Left kidney (tissue), 2 donors: ENCODE data around the gene CNTNAP2. TPM values are rescaled to one million over a fixed set of nuclear protein-coding genes. Genes with fewer than 3 reads are reported as not detected.

Experiments used
- DNase-seq: peaks from one replicate; pipeline ENCODE4 v3.0.0-alpha.2; 2013
- polyA plus RNA-seq: library from polyadenylated mRNA; unstranded; fragments of 120-200 nt; gene quantifications from one replicate; pipeline ENCODE4 v1.2.1, GENCODE V29; 2013; ENCODE audit not compliant: insufficient read length

Gene CNTNAP2
- polyA plus RNA-seq, 1 donor, result 26.4 TPM

DNA sequence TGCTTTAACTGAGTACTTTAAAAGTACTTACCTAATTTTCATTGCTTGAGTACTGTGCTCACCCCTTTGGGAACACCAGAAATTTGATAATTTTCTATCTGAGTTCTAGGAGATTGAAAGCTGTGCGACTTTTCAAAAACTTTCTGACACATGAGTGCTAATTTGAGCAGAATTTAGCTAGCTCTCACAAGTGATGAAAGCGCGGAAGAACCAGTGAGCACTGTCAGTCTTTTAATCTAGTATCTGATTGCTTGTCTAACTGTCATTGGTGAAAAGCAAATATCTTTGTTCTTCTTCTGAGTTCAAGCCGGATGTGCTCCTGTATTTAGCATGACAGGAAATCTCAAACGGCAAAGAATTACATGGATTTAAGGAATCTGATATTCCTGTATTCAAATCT, 899.4 kb downstream of the CNTNAP2 start:
- no peak for DNase-seq

DNA sequence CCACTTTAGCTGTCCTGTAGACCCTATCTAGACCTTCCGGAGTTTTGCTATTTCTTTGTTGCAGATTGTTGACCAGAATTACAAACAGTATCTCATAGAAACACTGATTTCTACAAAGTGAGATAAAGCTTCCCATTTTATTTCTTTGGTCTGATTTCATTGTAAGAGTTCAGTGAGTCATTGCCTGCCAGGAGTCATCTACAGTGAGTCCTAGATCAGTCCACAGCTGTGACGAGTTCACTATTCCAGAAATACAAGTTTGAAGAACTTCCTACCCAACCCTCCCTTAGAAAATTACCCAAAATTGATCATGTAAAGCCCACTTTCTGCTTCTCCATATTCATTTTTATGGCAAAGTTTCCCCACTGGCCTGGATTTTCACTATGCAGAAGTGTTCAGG, 905.5 kb downstream of the CNTNAP2 start:
- no peak for DNase-seq

DNA sequence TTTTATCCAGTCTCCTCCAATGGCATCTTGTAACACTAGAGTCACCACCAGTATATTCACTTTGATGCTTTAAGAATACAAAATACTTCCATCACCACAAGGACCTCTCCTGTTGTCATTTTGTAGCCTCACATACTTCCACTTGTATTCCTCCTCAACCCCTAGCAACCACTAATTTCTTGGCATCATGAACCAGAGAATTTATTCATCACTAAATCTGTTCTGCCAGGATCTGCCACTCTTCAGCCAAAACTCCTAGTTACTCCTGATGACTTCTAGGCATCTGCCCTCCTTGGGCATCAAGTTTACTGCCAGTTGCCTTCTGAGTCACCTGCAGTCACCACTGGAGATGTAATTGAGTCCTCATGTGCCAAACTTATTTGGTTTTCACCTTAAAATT, 906.8 kb downstream of the CNTNAP2 start:
- no peak for DNase-seq

DNA sequence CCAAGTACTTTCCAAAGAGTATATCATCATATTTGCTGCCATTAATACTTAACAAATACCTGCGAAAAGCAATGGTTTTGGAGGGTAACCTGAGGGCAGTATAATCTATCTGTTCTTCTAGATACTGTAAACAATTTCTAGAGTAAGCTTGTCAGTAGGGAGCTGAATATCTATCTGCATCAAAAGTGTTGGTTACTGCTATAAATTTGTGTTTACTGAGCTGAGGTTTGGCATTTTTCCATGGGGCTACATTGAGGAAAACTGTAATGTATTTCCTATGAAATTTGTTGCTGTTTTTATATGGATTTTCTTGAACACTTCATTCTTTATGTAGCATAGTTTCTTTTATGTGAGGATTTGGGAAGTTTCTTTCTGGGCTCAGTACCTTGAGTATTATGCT, 913.4 kb downstream of the CNTNAP2 start:
- no peak for DNase-seq

DNA sequence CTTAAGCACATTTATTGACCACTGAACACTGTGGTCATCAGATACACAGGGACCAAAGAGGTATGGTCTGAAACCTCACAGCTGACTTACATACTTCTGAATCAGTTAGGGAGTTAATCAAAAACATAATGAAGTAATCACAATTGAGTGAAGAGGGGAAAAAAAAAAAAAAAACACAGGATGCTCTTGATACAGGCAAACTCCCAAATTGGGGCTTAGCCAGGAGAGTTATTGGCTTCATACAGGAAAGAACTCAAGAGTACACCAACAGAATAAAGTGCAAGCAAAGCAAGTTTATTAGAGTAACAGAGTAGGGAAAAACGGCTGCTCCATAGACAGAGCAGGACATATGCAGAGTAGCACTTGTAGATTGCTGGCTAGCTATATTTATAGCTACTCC, 917.0 kb downstream of the CNTNAP2 start:
- DNase-seq, result no peak

DNA sequence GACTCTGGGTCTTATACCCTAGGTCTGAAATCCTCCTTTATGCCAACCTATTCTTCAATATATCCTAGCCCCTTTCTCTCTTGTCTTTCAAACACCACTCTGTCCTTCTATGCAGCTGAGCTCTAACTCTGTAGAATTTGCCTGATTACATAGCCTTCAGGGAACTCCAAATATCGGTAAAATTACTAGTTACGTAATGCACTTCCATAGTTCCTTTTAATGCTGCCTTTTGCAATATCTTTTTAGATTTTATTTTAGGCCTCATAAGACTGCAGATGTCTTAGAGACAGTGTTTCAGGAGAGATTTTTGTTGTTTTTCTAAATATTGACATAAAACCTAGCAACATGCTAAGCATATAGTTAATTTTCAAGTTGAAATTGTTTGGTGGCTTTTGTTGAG, 924.8 kb downstream of the CNTNAP2 start:
- no peak for DNase-seq

DNA sequence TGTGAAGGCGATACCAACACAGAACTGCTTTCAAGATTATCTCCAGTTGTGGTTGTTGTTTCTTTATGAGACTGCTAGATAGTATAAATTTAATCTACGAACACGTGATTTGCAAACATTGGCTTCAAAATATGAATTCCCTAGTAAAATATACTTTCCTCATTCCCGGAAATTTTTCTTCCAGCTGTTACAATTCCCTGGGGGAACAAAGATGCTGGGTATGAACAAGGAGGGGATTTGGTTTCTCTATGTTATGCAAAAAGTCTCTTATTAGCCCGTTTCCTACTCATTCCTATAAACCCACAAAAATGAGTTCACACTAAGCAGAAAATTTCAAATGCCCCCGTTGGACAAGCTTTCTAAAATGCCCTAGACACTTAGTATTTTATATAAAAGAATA, 928.3 kb downstream of the CNTNAP2 start:
- DNase-seq, result no peak

DNA sequence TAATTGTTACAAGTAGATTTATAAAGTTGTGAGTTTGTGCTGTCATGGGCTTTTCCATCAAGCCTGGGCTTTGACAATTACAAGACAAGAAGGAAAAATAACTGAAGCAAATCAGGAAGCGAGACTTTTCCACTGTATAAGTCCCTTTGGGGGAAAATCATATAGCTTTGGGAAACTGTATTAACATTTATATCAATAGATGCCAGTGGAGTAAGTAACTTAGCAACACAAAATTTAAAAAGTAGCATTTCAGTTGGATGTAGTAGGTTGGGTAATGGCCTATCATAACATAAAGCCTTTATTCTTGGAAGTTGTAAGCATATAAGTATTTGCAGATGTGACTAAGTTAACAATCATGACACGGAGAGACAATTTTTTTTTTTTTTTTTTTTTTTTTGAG, 931.1 kb downstream of the CNTNAP2 start:
- no peak for DNase-seq

DNA sequence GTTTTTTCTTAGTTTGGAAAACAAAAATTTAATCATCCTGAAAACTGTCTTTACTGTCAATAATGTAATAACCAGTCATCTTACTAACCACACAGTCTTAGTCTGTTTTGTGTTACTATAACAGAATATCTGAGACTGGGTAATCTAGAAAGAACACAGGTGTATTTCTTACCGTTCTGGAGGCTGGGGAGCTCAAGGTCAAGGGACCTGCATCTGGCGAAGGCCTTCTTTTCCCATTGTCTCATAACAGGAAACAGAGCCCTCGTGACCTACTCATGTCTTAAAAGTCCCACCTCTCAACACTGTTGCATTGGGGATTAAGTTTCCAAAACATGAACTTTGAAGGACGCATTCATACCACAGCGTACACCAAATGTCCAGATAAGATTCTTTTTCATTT, 932.3 kb downstream of the CNTNAP2 start:
- no peak for DNase-seq

DNA sequence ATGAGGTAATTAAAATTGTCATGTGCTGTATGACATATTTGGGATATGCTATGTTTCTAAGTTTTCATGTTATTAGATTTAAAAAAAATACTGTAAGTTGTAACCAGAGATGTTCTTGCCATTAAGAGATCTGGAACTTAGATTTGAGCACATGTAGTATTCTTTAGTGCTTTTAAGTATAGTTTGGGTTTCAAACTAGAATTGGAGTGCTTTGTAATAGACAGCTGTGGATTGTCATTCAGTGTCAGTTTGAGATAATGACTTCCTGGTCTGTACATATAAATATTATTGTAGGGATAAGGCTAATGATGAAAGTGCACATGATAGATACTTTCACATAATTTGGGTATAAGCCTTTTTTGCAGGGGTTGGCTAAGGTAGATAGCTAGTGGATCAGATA, 936.2 kb downstream of the CNTNAP2 start:
- no peak for DNase-seq

DNA sequence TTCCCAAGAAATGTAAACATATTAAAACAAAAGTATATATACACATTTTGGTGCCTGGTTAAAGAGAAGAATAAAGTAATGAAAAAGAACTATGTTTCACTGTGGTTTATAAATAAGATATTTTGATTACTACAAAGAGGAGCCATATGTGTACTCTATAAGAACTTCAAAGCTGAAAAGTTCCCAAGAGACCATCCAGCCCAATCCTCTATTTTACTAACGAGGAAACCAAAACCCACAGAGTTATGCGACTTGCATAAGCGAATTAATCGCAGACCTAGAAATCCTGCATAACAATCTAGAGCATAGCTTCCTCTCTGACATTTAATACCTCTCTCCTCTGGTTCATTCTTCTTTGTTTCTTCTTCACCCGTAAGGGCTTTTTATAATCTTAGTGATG, 937.1 kb downstream of the CNTNAP2 start:
- DNase-seq, result no peak

DNA sequence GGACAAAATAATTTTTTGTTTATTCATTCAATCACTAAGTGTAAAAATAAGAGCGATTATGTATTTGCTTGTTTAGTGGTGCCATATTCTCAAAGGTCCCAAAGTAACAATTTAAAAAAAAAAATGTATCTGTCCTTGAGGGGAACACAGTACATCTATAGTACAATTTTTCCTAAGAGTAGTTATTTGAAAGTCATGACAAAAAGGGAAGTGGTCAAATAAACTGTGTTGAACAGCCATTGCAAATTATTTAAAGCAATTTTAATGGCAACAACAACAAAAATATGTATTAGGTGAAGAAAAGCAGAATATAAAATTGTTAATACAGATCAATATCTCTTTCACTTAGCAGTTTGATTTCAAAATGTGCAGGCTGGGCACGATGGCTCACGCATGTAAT, 943.5 kb downstream of the CNTNAP2 start:
- no peak for DNase-seq

DNA sequence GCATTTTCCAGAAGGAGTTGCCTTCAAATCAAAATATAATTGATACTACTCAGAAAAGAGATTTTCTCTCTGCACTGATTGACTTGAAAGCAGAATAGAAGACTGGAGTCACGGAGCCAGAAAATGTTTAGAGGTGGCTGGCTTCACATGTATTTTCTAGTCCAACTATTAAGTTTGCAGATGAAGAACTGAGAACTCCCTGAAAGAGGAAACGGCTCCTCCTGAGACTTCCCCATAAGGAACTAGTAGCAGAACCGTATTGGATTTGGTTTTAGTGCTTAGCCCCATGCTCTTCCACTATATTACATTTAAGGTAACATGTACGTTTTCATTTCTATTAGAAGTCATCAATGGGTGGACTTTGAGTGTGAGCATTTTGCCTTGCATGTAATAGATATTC, 946.3 kb downstream of the CNTNAP2 start:
- DNase-seq, result no peak

DNA sequence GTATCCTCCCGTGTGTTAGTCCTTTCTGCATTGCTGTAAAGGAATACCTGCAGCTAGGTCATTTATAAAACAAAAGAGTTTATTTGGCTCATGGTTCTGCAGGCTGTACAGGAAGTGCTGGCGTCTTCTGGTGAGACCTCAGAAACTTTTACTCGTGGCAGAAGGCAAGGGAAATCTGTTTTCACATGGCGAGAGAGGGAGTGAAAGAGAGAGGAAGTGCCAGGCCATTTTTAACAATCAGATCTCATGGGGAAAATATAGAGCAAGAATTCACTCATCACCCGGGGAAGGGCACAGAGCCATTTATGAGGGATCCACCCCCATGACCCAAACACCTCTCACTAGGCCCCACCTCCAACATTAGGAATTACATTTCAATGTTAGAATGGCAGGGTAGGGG, 952.2 kb downstream of the CNTNAP2 start:
- DNase-seq, result no peak

DNA sequence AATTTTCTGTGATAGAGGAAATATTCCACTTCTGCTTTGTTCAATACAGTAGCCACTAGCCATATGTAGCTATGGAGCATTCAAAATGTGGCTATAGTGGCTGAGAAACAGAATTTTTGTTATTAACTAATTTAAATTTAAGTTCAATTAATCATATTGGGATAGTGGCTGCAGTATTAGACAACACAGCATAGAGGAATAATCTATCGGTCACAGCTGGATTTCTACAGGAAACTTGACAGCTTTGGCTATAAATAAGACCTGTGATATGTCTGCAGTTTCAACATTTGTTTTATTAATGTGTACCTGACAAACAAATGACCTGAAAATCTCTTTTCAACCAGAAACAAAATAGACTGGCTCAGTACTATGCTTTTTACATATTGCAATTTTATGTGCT, 953.2 kb downstream of the CNTNAP2 start:
- DNase-seq, result no peak

DNA sequence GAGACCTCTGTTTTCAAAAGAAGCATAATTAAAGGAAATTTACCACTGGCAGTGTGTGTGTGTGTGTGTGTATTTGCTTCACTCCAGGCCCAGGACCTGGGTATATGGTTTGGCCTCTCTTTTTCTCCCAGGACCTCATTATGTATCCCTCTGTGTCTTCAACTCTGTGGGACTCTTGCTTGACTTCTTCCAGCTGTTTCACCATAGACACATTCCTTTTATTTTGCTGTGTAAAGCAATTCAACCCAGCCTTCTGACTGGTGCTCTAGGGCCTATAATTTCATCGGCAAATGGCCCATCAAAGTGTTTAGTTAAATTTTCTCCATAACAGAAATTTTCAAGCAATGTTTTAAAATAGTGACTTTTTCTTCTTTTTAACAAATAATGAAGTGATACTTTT, 954.3 kb downstream of the CNTNAP2 start:
- no peak for DNase-seq

DNA sequence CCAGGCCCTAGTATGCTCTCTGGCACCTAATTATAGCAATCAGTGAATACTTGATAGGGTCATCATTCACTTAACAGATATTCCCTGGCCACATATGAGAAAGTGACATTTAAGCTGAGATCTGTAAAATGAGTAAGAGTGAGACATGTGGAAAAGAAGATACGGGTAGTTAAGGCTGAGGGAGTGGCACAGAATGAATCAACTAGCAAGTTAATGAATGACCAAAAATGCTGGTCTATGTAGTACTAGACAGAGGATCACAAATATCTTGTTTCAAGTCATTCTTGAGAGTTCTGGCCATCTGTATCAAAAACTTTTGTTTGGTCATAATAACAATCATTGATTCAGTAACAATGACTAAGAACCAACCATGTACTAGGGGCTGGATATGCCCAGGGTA, 954.9 kb downstream of the CNTNAP2 start:
- DNase-seq, result no peak

DNA sequence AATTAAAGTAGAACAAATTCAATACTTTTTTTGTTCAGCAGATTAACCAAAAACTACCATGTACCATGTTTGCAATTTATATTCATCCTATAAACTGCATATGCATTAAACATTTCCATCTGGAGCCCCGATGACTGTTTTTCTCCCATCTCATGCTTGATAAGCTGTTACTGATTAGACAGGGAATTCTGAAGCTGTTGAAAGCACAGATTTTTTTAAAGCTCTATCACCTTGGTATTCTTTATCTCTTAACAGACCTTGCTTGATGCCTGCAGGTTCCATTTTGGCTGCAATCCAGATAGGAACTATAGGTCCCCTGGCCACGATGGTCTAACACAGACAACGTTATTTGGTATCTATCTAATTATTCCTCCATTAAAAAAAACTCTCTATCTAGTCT, 961.7 kb downstream of the CNTNAP2 start:
- no peak for DNase-seq

DNA sequence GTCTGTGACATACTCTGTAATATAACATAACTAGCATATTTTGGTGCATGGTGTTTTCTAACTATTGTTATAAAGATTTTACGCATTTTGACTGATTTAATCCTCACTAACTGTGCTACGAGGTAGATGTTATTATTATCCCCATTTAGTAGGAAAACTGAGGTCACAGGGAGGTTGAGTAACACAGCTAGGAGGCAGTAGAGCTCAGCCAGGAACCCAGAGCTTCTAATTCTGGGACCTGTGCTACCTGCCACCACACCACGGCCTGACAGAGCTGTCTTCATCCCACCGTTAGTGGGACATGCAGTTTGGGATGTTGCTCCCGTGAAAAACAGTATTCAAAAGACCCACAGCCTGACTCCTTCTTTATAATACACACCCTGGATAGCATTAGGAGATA, 962.5 kb downstream of the CNTNAP2 start:
- DNase-seq, result no peak

DNA sequence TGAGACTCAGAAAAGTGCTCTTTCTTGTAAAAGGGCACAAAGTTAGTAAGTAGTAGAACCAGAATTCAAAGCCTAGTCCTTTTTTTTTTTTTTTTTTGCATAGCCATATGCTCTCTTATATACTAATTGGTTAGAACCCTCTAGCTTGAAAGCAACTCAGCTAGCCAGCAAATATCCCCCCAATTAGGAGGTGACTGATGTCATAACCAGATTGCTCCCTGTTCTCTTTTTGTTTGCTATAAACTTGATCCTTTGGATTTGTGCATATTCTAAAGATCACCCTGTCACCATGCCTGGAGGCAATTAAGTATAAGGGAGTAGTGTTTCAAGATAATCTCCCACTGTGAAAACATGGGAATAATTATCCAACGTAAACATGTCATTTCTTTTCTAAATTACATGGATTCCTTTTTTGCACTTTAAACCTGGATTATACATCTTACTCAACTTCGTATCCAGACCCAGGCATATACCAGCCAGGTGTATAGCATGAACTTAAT, 963.4 kb downstream of the CNTNAP2 start:
- no peak for DNase-seq

DNA sequence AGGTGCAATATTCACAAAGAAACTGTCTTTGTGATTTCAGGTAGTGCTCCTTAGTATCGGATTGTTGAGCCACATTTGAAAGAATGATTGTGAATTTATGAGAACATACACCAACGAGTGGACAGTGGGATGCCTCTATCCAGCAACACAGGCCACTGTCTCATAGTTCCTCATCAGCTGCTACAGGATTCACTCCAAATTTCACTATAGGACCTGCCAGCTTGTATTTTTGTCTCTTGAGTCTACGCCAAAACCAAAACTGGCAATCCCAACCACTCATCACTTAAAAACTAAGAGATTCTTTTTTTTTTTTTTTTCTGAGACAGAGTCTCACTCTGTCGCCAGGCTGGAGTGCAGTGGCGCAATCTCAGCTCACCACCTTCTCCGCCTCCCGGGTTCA, 964.5 kb downstream of the CNTNAP2 start:
- no peak for DNase-seq

DNA sequence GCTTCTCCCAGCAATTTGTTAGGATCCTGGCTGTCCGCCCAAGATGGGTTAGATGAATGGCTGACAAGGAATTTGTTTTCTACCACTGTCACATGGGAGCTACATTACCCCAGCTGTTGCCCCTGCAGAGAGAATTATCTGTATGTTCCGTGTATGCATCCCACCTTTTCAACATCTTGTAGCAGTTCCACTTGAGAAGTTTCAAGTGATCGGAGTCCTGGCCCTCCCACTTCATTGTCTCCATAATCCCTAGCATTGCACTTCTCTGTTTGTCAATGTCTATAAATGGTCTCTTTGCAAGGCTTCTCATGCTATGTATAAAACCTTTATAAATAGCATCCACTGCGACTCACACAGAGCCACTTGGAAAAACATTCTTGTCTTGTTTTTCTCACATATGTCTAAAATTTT, 972.5 kb downstream of the CNTNAP2 start:
- DNase-seq, result no peak

DNA sequence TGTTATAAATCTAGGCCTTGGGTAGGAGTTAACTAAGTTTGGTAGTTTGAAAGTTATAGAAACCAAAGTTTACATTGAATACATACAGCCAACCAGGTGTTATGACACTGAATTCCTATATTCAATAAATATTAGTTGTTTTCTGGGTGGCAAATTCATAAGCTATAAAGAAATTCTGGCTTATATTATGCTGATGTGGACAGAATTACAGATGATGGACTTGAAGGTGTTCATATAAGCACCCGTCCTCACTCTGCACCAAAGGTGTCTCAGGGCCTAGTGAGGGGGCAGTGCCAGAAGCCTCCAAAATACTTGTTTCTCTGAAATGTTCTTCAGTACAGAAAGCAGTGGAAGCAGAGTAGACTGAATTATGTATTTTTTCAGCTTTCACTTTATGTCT, 973.0 kb downstream of the CNTNAP2 start:
- no peak for DNase-seq

DNA sequence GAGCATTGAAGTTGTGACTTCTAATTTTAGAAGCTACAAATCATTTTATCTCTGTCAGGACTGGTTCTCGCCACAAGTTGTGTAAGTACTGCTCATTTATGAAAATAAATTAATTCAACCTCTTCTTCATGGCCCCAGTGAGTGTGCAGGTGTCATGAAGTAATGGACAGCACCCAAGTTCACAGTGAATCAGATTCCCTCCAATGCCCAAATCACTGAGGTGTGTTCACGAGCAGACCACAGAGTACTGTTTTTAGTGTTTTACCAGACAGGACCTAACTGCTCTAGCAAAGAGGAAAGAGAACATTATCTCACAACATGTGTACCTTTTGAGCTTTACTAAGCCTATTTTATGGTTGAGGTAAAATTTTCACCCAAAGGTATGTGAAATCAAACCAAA, 980.0 kb downstream of the CNTNAP2 start:
- DNase-seq, result no peak

DNA sequence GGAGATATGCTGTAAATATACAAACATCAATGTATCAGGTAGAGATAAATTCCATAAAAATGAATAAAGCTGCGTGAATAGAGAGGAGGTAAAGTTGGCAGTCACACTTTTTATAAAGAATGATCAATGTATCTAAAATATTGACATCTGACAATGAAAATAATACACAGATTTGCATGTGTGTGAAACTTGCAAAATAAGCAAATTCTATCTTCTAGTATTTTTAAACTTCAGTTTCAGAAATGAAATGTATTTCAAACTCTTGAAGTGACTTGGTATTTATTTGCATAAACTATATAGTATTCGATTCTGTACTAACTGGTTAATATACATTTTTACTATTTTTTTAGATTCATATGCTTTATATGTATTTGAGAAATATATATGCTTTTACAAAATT, 986.6 kb downstream of the CNTNAP2 start:
- DNase-seq, result no peak
